Neural cell (in vitro differentiated cells): ENCODE measurements around the gene TTC5. TPM values are rescaled to one million over a fixed set of nuclear protein-coding genes. Genes with fewer than 3 reads are reported as not detected.
"Not testable (repeated sequence)": the region's sequence is repeated elsewhere in the genome, so short reads cannot be mapped to it uniquely, and the experiment has no call there.

ENCODE experiments used
- H2AFZ ChIP-seq: fragments of 200-600, 300-800 bp; sonication (generic), shearing (Covaris generic); 2 replicates; pipeline ENCODE4 v1.6.0; 2014; ENCODE audit warnings: low read depth, mild to moderate bottlenecking, antibody characterized with exemption, low read length, moderate library complexity
- H3F3A ChIP-seq: fragments of 200-600 bp; shearing (Covaris generic); 2 replicates; pipeline ENCODE4 v1.6.1; 2016; ENCODE audit warnings: mild to moderate bottlenecking, moderate library complexity, mixed read lengths, antibody characterized with exemption, low read length; ENCODE audit not compliant: insufficient read depth, poor library complexity, severe bottlenecking
- H3K27ac ChIP-seq: fragments of 200-600, 300-800 bp; sonication (generic), shearing (Covaris generic); 2 replicates; pipeline ENCODE4 v1.5.1; 2014; ENCODE audit warnings: mild to moderate bottlenecking, low read length, moderate library complexity
- H3K27me3 ChIP-seq: fragments of 300-800, 200-600 bp; sonication (generic), shearing (Covaris generic); 2 replicates; pipeline ENCODE4 v1.6.0; 2014; ENCODE audit warnings: mild to moderate bottlenecking, low read depth, low read length, moderate library complexity; ENCODE audit not compliant: insufficient read depth
- H3K36me3 ChIP-seq: fragments of 300-800, 200-600 bp; sonication (generic), shearing (Covaris generic); 2 replicates; pipeline ENCODE4 v1.5.1; 2014; ENCODE audit warnings: mild to moderate bottlenecking, antibody characterized with exemption, low read length, moderate library complexity; ENCODE audit not compliant: insufficient read depth
- H3K4me2 ChIP-seq: fragments of 300-800, 200-600 bp; sonication (generic), shearing (Covaris generic); 2 replicates; pipeline ENCODE4 v1.6.0; 2014; ENCODE audit warnings: mild to moderate bottlenecking, low read length
- H3K4me3 ChIP-seq: fragments of 300-800, 200-600 bp; sonication (generic), shearing (Covaris generic); 2 replicates; pipeline ENCODE4 v1.5.1; 2014; ENCODE audit warnings: mild to moderate bottlenecking, low read length, moderate library complexity
- H3K79me2 ChIP-seq: fragments of 200-600 bp; shearing (Covaris generic); replicated peaks from 2 replicates; pipeline ENCODE4 v1.6.0; 2014; ENCODE audit warnings: mild to moderate bottlenecking, low read length, moderate library complexity; ENCODE audit not compliant: insufficient read depth
- H3K9ac ChIP-seq: fragments of 300-800, 200-600 bp; sonication (generic), shearing (Covaris generic); 2 replicates; pipeline ENCODE4 v1.6.1; 2016; ENCODE audit warnings: mild to moderate bottlenecking, low read length, mixed read lengths
- H3K9me2 ChIP-seq: fragments of 200-600 bp; shearing (Covaris generic); 2 replicates; pipeline ENCODE4 v1.6.1; 2016; ENCODE audit warnings: mild to moderate bottlenecking, low read length, mixed read lengths; ENCODE audit not compliant: insufficient read depth
- H3K9me3 ChIP-seq: fragments of 200-600, 300-800 bp; sonication (generic), shearing (Covaris generic); 2 replicates; pipeline ENCODE4 v1.6.1; 2016; ENCODE audit warnings: mild to moderate bottlenecking, mixed run types, low read length, moderate library complexity, mixed read lengths
- H4K20me1 ChIP-seq: fragments of 200-600 bp; shearing (Covaris generic); 2 replicates; pipeline ENCODE4 v1.6.1; 2016; ENCODE audit warnings: mild to moderate bottlenecking, mixed run types; ENCODE audit not compliant: insufficient read depth
- EP300 ChIP-seq: fragments of 450-650 bp; conservative IDR thresholded peaks from 2 replicates; pipeline ENCODE4 v1.6.1; 2014; ENCODE audit warnings: antibody characterized with exemption, mild to moderate bottlenecking, moderate library complexity; ENCODE audit not compliant: poor library complexity, severe bottlenecking
- EZH2 ChIP-seq: fragments of 200-600, 300-800 bp; shearing (Covaris generic), sonication (generic); IDR thresholded peaks from 2 replicates; pipeline ENCODE4 v1.6.1; 2014; ENCODE audit warnings: antibody characterized with exemption, low read length, borderline replicate concordance, mild to moderate bottlenecking; ENCODE audit not compliant: insufficient read depth, poor library complexity, severe bottlenecking
- MXI1 ChIP-seq: fragments of 450-650 bp; conservative IDR thresholded peaks from 2 replicates; pipeline ENCODE4 v1.6.1; 2014; ENCODE audit warnings: antibody characterized with exemption, mild to moderate bottlenecking; ENCODE audit not compliant: poor library complexity, severe bottlenecking
- POLR2AphosphoS5 ChIP-seq: IDR thresholded peaks from 2 replicates; pipeline ENCODE4 v1.6.1; 2012
- RAD21 ChIP-seq: fragments of 450-650 bp; conservative IDR thresholded peaks from 2 replicates; pipeline ENCODE4 v1.6.1; 2014; ENCODE audit warnings: antibody characterized with exemption, mild to moderate bottlenecking, moderate library complexity
- SMC3 ChIP-seq: fragments of 450-650 bp; conservative IDR thresholded peaks from 2 replicates; pipeline ENCODE4 v1.6.1; 2014; ENCODE audit warnings: antibody characterized with exemption, mild to moderate bottlenecking, moderate library complexity; ENCODE audit not compliant: poor library complexity
- TAF1 ChIP-seq: IDR thresholded peaks from 2 replicates; pipeline ENCODE4 v1.6.1; 2012; ENCODE audit warnings: low read depth
- polyA plus RNA-seq: library from polyadenylated mRNA; depleted of rRNA; stranded (reverse); fragments of >200 nt; gene quantifications from 2 replicates; pipeline ENCODE4 v1.2.3, GENCODE V29; 2014
- TF ChIP-seq, protein P1 (sequence below): IDR thresholded peaks from 2 replicates; pipeline ENCODE4 v1.6.1; 2012; ENCODE audit warnings: borderline replicate concordance
- TF ChIP-seq, protein P2 (sequence below): fragments of 450-650 bp; IDR thresholded peaks from 2 replicates; pipeline ENCODE4 v1.5.1; 2014; ENCODE audit warnings: antibody characterized with exemption, mild to moderate bottlenecking, moderate library complexity; ENCODE audit not compliant: poor library complexity, severe bottlenecking

The TTC5 gene
- polyA plus RNA-seq, 1 donor from 2014 or later, result 53.5 TPM

DNA sequence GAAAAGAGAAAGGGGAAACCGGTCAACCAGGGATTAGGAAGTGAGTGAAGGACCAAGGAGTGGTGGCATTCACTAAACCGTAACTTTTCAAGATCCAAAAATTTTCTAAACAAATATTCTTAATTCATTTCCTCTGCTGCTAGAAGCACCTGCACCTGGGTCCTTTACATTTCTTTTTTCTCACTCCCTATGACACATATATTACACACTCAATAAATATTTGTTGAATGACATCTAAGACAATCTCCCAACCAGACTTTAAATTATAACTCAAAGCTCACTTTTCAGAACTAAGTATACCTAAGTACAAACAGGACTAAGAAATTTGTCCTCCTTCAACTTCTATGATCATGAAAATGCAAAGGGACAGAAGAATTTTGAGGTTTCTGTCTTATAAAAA lies 11.1 kb downstream of the TTC5 start (continued):
- TF ChIP-seq, protein P1, sequence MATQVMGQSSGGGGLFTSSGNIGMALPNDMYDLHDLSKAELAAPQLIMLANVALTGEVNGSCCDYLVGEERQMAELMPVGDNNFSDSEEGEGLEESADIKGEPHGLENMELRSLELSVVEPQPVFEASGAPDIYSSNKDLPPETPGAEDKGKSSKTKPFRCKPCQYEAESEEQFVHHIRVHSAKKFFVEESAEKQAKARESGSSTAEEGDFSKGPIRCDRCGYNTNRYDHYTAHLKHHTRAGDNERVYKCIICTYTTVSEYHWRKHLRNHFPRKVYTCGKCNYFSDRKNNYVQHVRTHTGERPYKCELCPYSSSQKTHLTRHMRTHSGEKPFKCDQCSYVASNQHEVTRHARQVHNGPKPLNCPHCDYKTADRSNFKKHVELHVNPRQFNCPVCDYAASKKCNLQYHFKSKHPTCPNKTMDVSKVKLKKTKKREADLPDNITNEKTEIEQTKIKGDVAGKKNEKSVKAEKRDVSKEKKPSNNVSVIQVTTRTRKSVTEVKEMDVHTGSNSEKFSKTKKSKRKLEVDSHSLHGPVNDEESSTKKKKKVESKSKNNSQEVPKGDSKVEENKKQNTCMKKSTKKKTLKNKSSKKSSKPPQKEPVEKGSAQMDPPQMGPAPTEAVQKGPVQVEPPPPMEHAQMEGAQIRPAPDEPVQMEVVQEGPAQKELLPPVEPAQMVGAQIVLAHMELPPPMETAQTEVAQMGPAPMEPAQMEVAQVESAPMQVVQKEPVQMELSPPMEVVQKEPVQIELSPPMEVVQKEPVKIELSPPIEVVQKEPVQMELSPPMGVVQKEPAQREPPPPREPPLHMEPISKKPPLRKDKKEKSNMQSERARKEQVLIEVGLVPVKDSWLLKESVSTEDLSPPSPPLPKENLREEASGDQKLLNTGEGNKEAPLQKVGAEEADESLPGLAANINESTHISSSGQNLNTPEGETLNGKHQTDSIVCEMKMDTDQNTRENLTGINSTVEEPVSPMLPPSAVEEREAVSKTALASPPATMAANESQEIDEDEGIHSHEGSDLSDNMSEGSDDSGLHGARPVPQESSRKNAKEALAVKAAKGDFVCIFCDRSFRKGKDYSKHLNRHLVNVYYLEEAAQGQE, result no peak

DNA sequence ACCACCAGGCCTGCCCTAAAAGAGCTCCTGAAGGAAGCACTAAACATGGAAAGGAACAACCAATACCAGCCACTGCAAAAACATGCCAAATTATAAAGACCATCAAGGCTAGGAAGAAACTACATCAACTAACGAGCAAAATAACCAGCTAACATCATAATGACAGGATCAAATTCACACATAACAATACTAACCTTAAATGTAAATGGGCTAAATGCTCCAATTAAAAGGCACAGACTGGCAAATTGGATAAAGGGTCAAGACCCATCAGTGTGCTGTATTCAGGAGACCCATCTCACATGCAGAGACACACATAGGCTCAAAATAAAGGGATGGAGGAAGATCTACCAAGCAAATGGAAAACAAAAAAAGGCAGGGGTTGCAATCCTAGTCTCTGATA lies 23.8 kb downstream of the TTC5 start:
- H3K79me2 ChIP-seq, H3K4me2 ChIP-seq, H3K27me3 ChIP-seq, H3K9me2 ChIP-seq, H3K4me3 ChIP-seq, H3F3A ChIP-seq, H3K9ac ChIP-seq, H3K36me3 ChIP-seq, H3K27ac ChIP-seq, H4K20me1 ChIP-seq, H2AFZ ChIP-seq, H3K9me3 ChIP-seq: not testable (repeated sequence)

DNA sequence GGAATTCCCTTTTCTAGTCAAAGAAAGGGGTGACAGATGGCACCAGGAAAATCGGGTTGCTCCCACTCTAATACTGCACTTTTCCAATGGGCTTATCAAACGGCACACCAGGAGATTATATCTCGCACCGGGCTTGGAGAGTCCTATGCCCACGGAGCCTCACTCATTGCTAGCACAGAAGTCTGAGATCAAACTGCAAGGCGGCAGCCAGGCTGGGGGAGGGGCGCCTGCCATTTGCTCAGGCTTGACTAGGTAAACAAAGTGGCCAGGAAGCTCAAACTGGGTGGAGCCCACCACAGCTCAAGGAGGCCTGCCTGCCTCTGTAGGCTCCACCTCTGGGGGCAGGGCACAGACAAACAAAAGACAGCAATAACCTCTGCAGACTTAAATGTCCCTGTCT lies 25.5 kb downstream of the TTC5 start:
- not testable (repeated sequence) for H3K9me2 ChIP-seq, H3K36me3 ChIP-seq, H3K4me3 ChIP-seq, H4K20me1 ChIP-seq, H3K79me2 ChIP-seq, H3K4me2 ChIP-seq, H3F3A ChIP-seq, H3K27ac ChIP-seq, H3K9ac ChIP-seq, H2AFZ ChIP-seq, H3K27me3 ChIP-seq, H3K9me3 ChIP-seq

DNA sequence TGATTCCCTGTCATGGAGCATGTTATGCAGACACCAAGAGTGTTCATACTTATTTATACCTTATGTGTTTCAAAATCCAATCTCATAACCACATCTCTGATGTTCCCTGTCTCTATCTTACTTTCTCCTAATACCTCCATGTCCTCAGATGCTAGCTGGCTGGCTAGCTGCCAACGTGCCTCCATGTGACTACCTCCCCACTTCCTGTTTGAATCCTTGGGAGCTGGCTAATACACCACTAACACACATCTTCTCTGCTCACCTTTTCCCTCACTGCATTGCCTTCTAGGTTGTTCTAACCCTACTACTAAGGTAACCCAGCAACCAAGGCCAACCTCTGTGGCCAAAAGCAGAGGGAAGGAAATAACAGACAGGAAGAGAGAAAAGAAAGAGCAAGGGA lies 27.3 kb downstream of the TTC5 start:
- no peak overlapping the region for H2AFZ ChIP-seq
- no peaks in the 10 kb centered on the region for H3F3A ChIP-seq
- no peaks in the 10 kb centered on the region for H3K79me2 ChIP-seq
- H3K27me3 ChIP-seq, result no peaks in the 10 kb centered on the region
- H3K9me2 ChIP-seq, result no peaks in the 10 kb centered on the region
- H3K36me3 ChIP-seq, result no peaks in the 10 kb centered on the region
- H3K4me2 ChIP-seq, result no peak overlapping the region
- no peaks in the 10 kb centered on the region for H3K9me3 ChIP-seq
- no peak for TF ChIP-seq RAD21
- no peak for TF ChIP-seq MXI1
- TF ChIP-seq, protein P2, sequence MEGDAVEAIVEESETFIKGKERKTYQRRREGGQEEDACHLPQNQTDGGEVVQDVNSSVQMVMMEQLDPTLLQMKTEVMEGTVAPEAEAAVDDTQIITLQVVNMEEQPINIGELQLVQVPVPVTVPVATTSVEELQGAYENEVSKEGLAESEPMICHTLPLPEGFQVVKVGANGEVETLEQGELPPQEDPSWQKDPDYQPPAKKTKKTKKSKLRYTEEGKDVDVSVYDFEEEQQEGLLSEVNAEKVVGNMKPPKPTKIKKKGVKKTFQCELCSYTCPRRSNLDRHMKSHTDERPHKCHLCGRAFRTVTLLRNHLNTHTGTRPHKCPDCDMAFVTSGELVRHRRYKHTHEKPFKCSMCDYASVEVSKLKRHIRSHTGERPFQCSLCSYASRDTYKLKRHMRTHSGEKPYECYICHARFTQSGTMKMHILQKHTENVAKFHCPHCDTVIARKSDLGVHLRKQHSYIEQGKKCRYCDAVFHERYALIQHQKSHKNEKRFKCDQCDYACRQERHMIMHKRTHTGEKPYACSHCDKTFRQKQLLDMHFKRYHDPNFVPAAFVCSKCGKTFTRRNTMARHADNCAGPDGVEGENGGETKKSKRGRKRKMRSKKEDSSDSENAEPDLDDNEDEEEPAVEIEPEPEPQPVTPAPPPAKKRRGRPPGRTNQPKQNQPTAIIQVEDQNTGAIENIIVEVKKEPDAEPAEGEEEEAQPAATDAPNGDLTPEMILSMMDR, result no peak
- no peak for TF ChIP-seq TAF1
- TF ChIP-seq EP300, result no peak
- TF ChIP-seq, protein P1, result no peak
- no peak for TF ChIP-seq SMC3
- TF ChIP-seq POLR2AphosphoS5, result no peak
- no peak for TF ChIP-seq EZH2
- no peak overlapping the region for H3K4me3 ChIP-seq
- no peak overlapping the region for H3K9ac ChIP-seq
- no peaks in the 10 kb centered on the region for H4K20me1 ChIP-seq
- no peak overlapping the region for H3K27ac ChIP-seq
